ENCODE results near the gene THBS2.

THBS2 gene

GRCh38 chr6:169269180-169270076, 15.8 kb upstream of the THBS2 start:
- TF ChIP-seq SPI1 (IDR thresholded peaks at IDR 0.05; ENCODE audit: borderline replicate concordance, low read depth) (no peak), POLR2AphosphoS5 (IDR thresholded peaks at IDR 0.05; ENCODE audit: low read depth) (no peak), CTCF (IDR thresholded peaks at IDR 0.05; ENCODE audit: insufficient read depth, low read length) (no peak), GABPA (IDR thresholded peaks at IDR 0.05; ENCODE audit: low read depth) (no peak), REST (IDR thresholded peaks at IDR 0.05; ENCODE audit: insufficient replicate concordance, low read depth) (no peak)
- DNase-seq (ENCODE audit: low read depth in 1 of 2, low spot score in 1 of 2), result no peak
- Histone ChIP-seq H3K4me3 (replicated peaks; ENCODE audit: insufficient read depth, low read length) (no peak overlapping the region), H3K27ac (replicated peaks) (no peak overlapping the region), H3K27me3 (ENCODE audit: insufficient read depth, poor library complexity, severe bottlenecking) (no peaks in the 10 kb centered on the region)

- Histone ChIP-seq H3K27me3 (ENCODE audit: insufficient read depth, poor library complexity, severe bottlenecking) (no peaks in the 10 kb centered on the region), H3K27ac (replicated peaks) (no peak overlapping the region), H3K4me3 (replicated peaks; ENCODE audit: insufficient read depth, low read length) (no peak overlapping the region)
- DNase-seq (ENCODE audit: low read depth in 1 of 2, low spot score in 1 of 2), result no peak
- TF ChIP-seq CTCF (IDR thresholded peaks at IDR 0.05; ENCODE audit: insufficient read depth, low read length) (no peak), POLR2AphosphoS5 (IDR thresholded peaks at IDR 0.05; ENCODE audit: low read depth) (no peak), SPI1 (IDR thresholded peaks at IDR 0.05; ENCODE audit: borderline replicate concordance, low read depth) (no peak), REST (IDR thresholded peaks at IDR 0.05; ENCODE audit: insufficient replicate concordance, low read depth) (no peak)
Observed at GRCh38 chr6:169268276-169268675, 14.6 kb upstream of the THBS2 start.

GRCh38 chr6:169266746-169267591, 13.3 kb upstream of the THBS2 start:
- TF ChIP-seq REST (IDR thresholded peaks at IDR 0.05; ENCODE audit: insufficient replicate concordance, low read depth), result no peak
- TF ChIP-seq SPI1 (IDR thresholded peaks at IDR 0.05; ENCODE audit: borderline replicate concordance, low read depth), result no peak
- TF ChIP-seq GABPA (IDR thresholded peaks at IDR 0.05; ENCODE audit: low read depth), result no peak
- no peak for TF ChIP-seq CTCF (IDR thresholded peaks at IDR 0.05; ENCODE audit: insufficient read depth, low read length)
- TF ChIP-seq POLR2AphosphoS5 (IDR thresholded peaks at IDR 0.05; ENCODE audit: low read depth), result no peak
- H3K27ac ChIP-seq (replicated peaks), result no peak overlapping the region
- no peak for DNase-seq (ENCODE audit: low read depth in 1 of 2, low spot score in 1 of 2)
- no peak overlapping the region for H3K4me3 ChIP-seq (replicated peaks; ENCODE audit: insufficient read depth, low read length)
- no peaks in the 10 kb centered on the region for H3K27me3 ChIP-seq (ENCODE audit: insufficient read depth, poor library complexity, severe bottlenecking)

Data from HL-60 (cell line).